Fibroblast of the aortic adventitia (primary cell): ENCODE measurements around the gene SPP1. TPM values are rescaled to one million over a fixed set of nuclear protein-coding genes. Genes with fewer than 3 reads are reported as not detected.
A peak's percentile ranks its signal among the peaks of the same experiment; 100 is the strongest.

Source experiments
- DNase-seq: peaks from one replicate; pipeline ENCODE4 v3.0.0-alpha.2; 2010; ENCODE audit warnings: low read depth
- H3K4me3 ChIP-seq: 2 replicates; pipeline ENCODE4 v1.5.1; 2011; ENCODE audit warnings: low read depth, mild to moderate bottlenecking, control low read depth, low read length, moderate library complexity
- CTCF ChIP-seq: IDR thresholded peaks from 2 replicates; pipeline ENCODE4 v1.5.1; 2011; ENCODE audit warnings: mild to moderate bottlenecking, low read length, control low read depth, inconsistent platforms; ENCODE audit not compliant: insufficient read depth
- total RNA-seq: library from RNA; depleted of rRNA; stranded (reverse); fragments of >200 nt; gene quantifications from 2 replicates; pipeline ENCODE4 v1.2.3, GENCODE V29; 2012; ENCODE audit warnings: low replicate concordance

SPP1 gene
- total RNA-seq, 1 donor: 0.72 TPM

GRCh38 chr4:87950936-87951511 is 24.5 kb upstream of the SPP1 start:
- DNase-seq: no peak
- H3K4me3 ChIP-seq: no peak overlapping the region
- TF ChIP-seq CTCF: no peak

GRCh38 chr4:87953826-87954225 is 21.7 kb upstream of the SPP1 start:
- no peak for TF ChIP-seq CTCF
- DNase-seq: no peak
- no peak overlapping the region for H3K4me3 ChIP-seq

GRCh38 chr4:87956501-87956900 is 19.0 kb upstream of the SPP1 start:
- no peak overlapping the region for H3K4me3 ChIP-seq
- DNase-seq: no peak
- no peak for TF ChIP-seq CTCF

- DNase-seq: no peak
- H3K4me3 ChIP-seq: no peak overlapping the region
- no peak for TF ChIP-seq CTCF
Measured at GRCh38 chr4:87957061-87957460, 18.5 kb upstream of the SPP1 start.

GRCh38 chr4:87961993-87962392 is 13.5 kb upstream of the SPP1 start:
- H3K4me3 ChIP-seq: no peak overlapping the region
- DNase-seq: peak; percentile 47

GRCh38 chr4:87962398-87963146 is 12.9 kb upstream of the SPP1 start:
- H3K4me3 ChIP-seq: no peak overlapping the region
- peak; percentile 49 for DNase-seq
- no peak for TF ChIP-seq CTCF

More at GRCh38 chr4:87961993-87962392, 13.5 kb upstream of the SPP1 start:
- TF ChIP-seq CTCF: no peak
